A673 (cell line): ENCODE data around the gene USPL1. TPM values are rescaled to one million over a fixed set of nuclear protein-coding genes. Genes with fewer than 3 reads are reported as not detected.

ENCODE experiments used
- BruUV-seq: library from RNA; stranded (reverse); fragments of 400-500 nt; replicated peaks from 2 replicates; lab custom pipeline; 2021; lab: Mats Ljungman, UMichigan
- CTCF ChIA-PET: fragments of 300-600 bp; sonication (Branson Sonifier 250); formaldehyde crosslinking; loops from one replicate; lab custom pipeline; 2022; ENCODE audit warnings: antibody characterized with exemption; lab: Charles Lee
- POLR2A ChIA-PET: fragments of 300-600 bp; sonication (Branson Sonifier 250); formaldehyde crosslinking; loops from one replicate; lab custom pipeline; 2022; ENCODE audit warnings: antibody characterized with exemption; ENCODE audit not compliant: low non-redundant PET; lab: Charles Lee
- DNase-seq: peaks from one replicate; pipeline ENCODE4 v3.0.0-alpha.2; 2015; ENCODE audit warnings: low spot score
- H3K27ac ChIP-seq: fragments of 200-600 bp; sonication (generic); 2 replicates; pipeline ENCODE4 v1.5.1; 2016; ENCODE audit warnings: mixed run types, low read depth, mild to moderate bottlenecking, mixed read lengths, antibody characterized with exemption, low read length; ENCODE audit not compliant: poor library complexity, severe bottlenecking
- H3K27me3 ChIP-seq: fragments of 200-600 bp; sonication (generic); replicated peaks from 2 replicates; pipeline ENCODE4 v1.6.1; 2017; ENCODE audit warnings: mixed run types, low read depth, mild to moderate bottlenecking, mixed read lengths, antibody characterized with exemption, low read length; ENCODE audit not compliant: insufficient read depth, poor library complexity
- H3K36me3 ChIP-seq: fragments of 200-600 bp; sonication (generic); 2 replicates; pipeline ENCODE4 v1.6.1; 2016; ENCODE audit warnings: mixed run types, mild to moderate bottlenecking, mixed read lengths, antibody characterized with exemption, low read length; ENCODE audit not compliant: insufficient read depth, poor library complexity, severe bottlenecking
- H3K4me1 ChIP-seq: fragments of 200-600 bp; sonication (generic); 2 replicates; pipeline ENCODE4 v1.6.1; 2017; ENCODE audit warnings: mixed run types, mild to moderate bottlenecking, mixed read lengths, antibody characterized with exemption, low read length; ENCODE audit not compliant: insufficient read depth, poor library complexity, severe bottlenecking
- H3K4me3 ChIP-seq: fragments of 200-600 bp; sonication (generic); 2 replicates; pipeline ENCODE4 v1.5.1; 2016; ENCODE audit warnings: low read depth, mixed run types, mild to moderate bottlenecking, mixed read lengths, low read length; ENCODE audit not compliant: poor library complexity, severe bottlenecking
- H3K9me3 ChIP-seq: fragments of 200-600 bp; sonication (generic); 2 replicates; pipeline ENCODE4 v1.6.1; 2016; ENCODE audit warnings: mixed run types, low read depth, mild to moderate bottlenecking, mixed read lengths, antibody characterized with exemption, low read length; ENCODE audit not compliant: poor library complexity, severe bottlenecking
- CTCF ChIP-seq: fragments of 300-800, 200-600 bp; sonication (generic); conservative IDR thresholded peaks from 2 replicates; pipeline ENCODE4 v1.5.1; 2017; ENCODE audit warnings: low read depth, mild to moderate bottlenecking, antibody characterized with exemption, low read length, moderate library complexity, mixed read lengths
- EZH2 ChIP-seq: fragments of 200-600 bp; sonication (generic); IDR thresholded peaks from 2 replicates; pipeline ENCODE4 v1.6.1; 2017; ENCODE audit warnings: borderline replicate concordance, low read depth, mild to moderate bottlenecking, mixed read lengths, antibody characterized with exemption, low read length; ENCODE audit not compliant: poor library complexity, severe bottlenecking
- intact Hi-C: fragments of 100-400 bp; cut with micrococcal nuclease; formaldehyde crosslinking; loops from one replicate; pipeline ENCODE4 v1.10.0; 2022; ENCODE audit not compliant: unreplicated experiment
- total RNA-seq: library from RNA; stranded (reverse); gene quantifications from 2 replicates; pipeline ENCODE4 v1.2.3, GENCODE V29; 2021

The USPL1 gene
- total RNA-seq, 1 experiment from 2014 or later = 28.5 TPM

DNA sequence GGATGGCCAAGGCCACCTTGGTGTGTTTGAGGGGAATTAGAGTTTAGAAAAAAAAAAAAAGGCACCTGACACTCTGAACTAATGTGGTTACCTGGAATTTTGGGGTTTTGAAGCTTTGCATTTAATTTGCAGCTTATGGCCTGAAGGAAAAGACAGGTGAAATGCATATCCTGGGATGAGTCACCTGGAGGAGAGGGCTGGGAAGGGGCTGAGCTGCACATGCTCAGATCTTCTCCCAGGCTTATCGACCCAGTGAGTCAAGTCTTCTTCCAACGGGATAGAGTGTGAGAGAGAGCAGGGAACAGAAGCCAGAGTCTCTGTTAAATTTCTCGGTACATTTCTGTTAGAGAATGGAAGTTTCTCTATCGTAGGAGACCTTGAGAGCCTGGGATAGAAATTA lies 88.0 kb downstream of the USPL1 start:
- H3K9me3 ChIP-seq = no peaks in the 10 kb centered on the region
- no TSS peak for BruUV-seq
- POLR2A ChIA-PET = no interaction called here
- intact Hi-C loops = no loop called here
- CTCF ChIA-PET = no interaction called here
- no peak for DNase-seq
- no peaks in the 10 kb centered on the region for H3K4me1 ChIP-seq
- TF ChIP-seq EZH2 = no peak
- TF ChIP-seq CTCF = no peak
- no peak overlapping the region for H3K27ac ChIP-seq
- no peaks in the 10 kb centered on the region for H3K27me3 ChIP-seq
- no peak overlapping the region for H3K4me3 ChIP-seq
- no peaks in the 10 kb centered on the region for H3K36me3 ChIP-seq

DNA sequence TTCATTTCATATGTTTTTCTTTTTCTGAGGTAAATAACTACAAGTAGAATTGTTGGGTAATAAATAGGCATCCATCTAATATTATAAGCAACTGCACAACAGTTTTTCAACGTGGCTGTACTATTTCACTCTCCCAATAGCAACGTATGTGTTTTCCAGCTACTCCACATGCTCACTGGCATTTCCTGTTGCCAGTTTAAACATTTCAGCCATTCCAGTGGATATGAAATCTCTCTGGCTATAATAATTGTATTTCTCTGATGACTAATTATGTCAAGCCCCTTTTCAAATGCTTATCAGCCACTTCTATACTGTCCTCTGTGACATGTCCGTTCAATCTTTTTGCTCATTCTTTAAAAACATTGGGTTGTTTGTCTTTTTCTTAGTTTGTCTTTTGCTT lies 90.8 kb downstream of the USPL1 start:
- Histone ChIP-seq H3K9me3 (no peaks in the 10 kb centered on the region), H3K27ac (no peak overlapping the region), H3K36me3 (no peaks in the 10 kb centered on the region), H3K4me3 (no peak overlapping the region), H3K27me3 (no peaks in the 10 kb centered on the region), H3K4me1 (no peaks in the 10 kb centered on the region)
- TF ChIP-seq EZH2 (no peak), CTCF (no peak)
- intact Hi-C loops = no loop called here
- no peak for DNase-seq
- CTCF ChIA-PET = no interaction called here
- POLR2A ChIA-PET = no interaction called here
- BruUV-seq = no TSS peak

Other genes with a start within 250 kb of the USPL1 start
- 0.21 TPM in 1 of 2 replicates, not detected in the other for gene UBE2L5, start 195.4 kb upstream of the USPL1 start, total RNA-seq
- 1,533 and 1,602 TPM in 2 replicates for gene HMGB1, start 152.0 kb upstream of the USPL1 start, total RNA-seq
- gene ALOX5AP, start 117.6 kb downstream of the USPL1 start, total RNA-seq = not detected in 2 replicates